ENCODE results near the gene ZNF69.
"Not testable (repeated sequence)": the region's sequence is repeated elsewhere in the genome, so short reads cannot be mapped to it uniquely, and the experiment has no call there.

ZNF69 gene

GRCh38 chr19:11890634-11891033 lies 3.1 kb downstream of the ZNF69 start:
- Histone ChIP-seq H3K4me2 (ENCODE audit: low read length) (peak overlapping the region; percentile 85), H3K36me3 (ENCODE audit: control insufficient read depth, insufficient read depth, low read length) (no peaks in the 10 kb centered on the region), H3K79me2 (peaks cover 16% of the 10 kb centered on the region), H2AFZ (no peak overlapping the region), H3K27ac (peak overlapping the region; percentile 95), H3K27me3 (ENCODE audit: control insufficient read depth, insufficient read depth, low read length) (no peaks in the 10 kb centered on the region), H3K4me1 (peaks cover 45% of the 10 kb centered on the region), H3K4me3 (ENCODE audit: low read depth, low read length) (peak overlapping the region; percentile 85), H3K9me3 (ENCODE audit: control insufficient read depth, low read length) (no peaks in the 10 kb centered on the region), H3K9ac (no peak overlapping the region)
- TF ChIP-seq CTCF (IDR thresholded peaks at IDR 0.05): no peak

GRCh38 chr19:11894851-11895250 lies 7.3 kb downstream of the ZNF69 start:
- H3K27ac ChIP-seq: peak overlapping the region; percentile 98
- peak overlapping the region; percentile 34 for H2AFZ ChIP-seq
- H3K27me3 ChIP-seq (ENCODE audit: control insufficient read depth, insufficient read depth, low read length): no peaks in the 10 kb centered on the region
- no peak for TF ChIP-seq CTCF (IDR thresholded peaks at IDR 0.05)
- H3K9ac ChIP-seq: no peak overlapping the region
- peaks cover 43% of the 10 kb centered on the region for H3K4me1 ChIP-seq
- H3K36me3 ChIP-seq (ENCODE audit: control insufficient read depth, insufficient read depth, low read length): no peaks in the 10 kb centered on the region
- H3K79me2 ChIP-seq: peaks cover 22% of the 10 kb centered on the region
- H3K4me2 ChIP-seq (ENCODE audit: low read length): peak overlapping the region; percentile 60
- H3K9me3 ChIP-seq (ENCODE audit: control insufficient read depth, low read length): no peaks in the 10 kb centered on the region
- peak overlapping the region; percentile 44 for H3K4me3 ChIP-seq (ENCODE audit: low read depth, low read length)

- Histone ChIP-seq H3K4me2 (ENCODE audit: low read length) (no peak overlapping the region), H3K4me1 (peaks cover 7% of the 10 kb centered on the region), H3K9me3 (ENCODE audit: control insufficient read depth, low read length) (peaks cover 18% of the 10 kb centered on the region), H3K27ac (no peak overlapping the region), H3K9ac (no peak overlapping the region), H3K27me3 (ENCODE audit: control insufficient read depth, insufficient read depth, low read length) (no peaks in the 10 kb centered on the region), H3K79me2 (peaks cover 40% of the 10 kb centered on the region), H3K4me3 (ENCODE audit: low read depth, low read length) (no peak overlapping the region), H2AFZ (no peak overlapping the region), H3K36me3 (ENCODE audit: control insufficient read depth, insufficient read depth, low read length) (peaks cover 17% of the 10 kb centered on the region)
- TF ChIP-seq CTCF (IDR thresholded peaks at IDR 0.05): no peak
Observed at GRCh38 chr19:11902228-11902627, 14.6 kb downstream of the ZNF69 start.

GRCh38 chr19:11905928-11906327 lies 18.3 kb downstream of the ZNF69 start:
- Histone ChIP-seq H3K4me1 (peaks cover 7% of the 10 kb centered on the region), H3K9me3 (ENCODE audit: control insufficient read depth, low read length) (peaks cover 18% of the 10 kb centered on the region), H3K4me3 (ENCODE audit: low read depth, low read length) (no peak overlapping the region), H3K9ac (no peak overlapping the region), H3K27ac (no peak overlapping the region), H3K27me3 (ENCODE audit: control insufficient read depth, insufficient read depth, low read length) (no peaks in the 10 kb centered on the region), H2AFZ (no peak overlapping the region), H3K4me2 (ENCODE audit: low read length) (no peak overlapping the region), H3K79me2 (peaks cover 24% of the 10 kb centered on the region), H3K36me3 (ENCODE audit: control insufficient read depth, insufficient read depth, low read length) (peaks cover 17% of the 10 kb centered on the region)
- TF ChIP-seq CTCF (IDR thresholded peaks at IDR 0.05): no peak

GRCh38 chr19:11911937-11912336 lies 24.4 kb downstream of the ZNF69 start:
- H3K4me1 ChIP-seq; H3K79me2 ChIP-seq; H3K36me3 ChIP-seq (ENCODE audit: control insufficient read depth, insufficient read depth, low read length); H3K27me3 ChIP-seq (ENCODE audit: control insufficient read depth, insufficient read depth, low read length); H2AFZ ChIP-seq; H3K4me3 ChIP-seq (ENCODE audit: low read depth, low read length); H3K9me3 ChIP-seq (ENCODE audit: control insufficient read depth, low read length); H3K4me2 ChIP-seq (ENCODE audit: low read length); H3K9ac ChIP-seq; H3K27ac ChIP-seq: not testable (repeated sequence)

- H3K27me3 ChIP-seq (ENCODE audit: control insufficient read depth, insufficient read depth, low read length); H3K9me3 ChIP-seq (ENCODE audit: control insufficient read depth, low read length): not testable (repeated sequence)
Observed at GRCh38 chr19:11914417-11915051, 27.0 kb downstream of the ZNF69 start.

More at GRCh38 chr19:11914417-11915051, 27.0 kb downstream of the ZNF69 start:
- H3K36me3 ChIP-seq (ENCODE audit: control insufficient read depth, insufficient read depth, low read length); H2AFZ ChIP-seq; H3K4me1 ChIP-seq; H3K4me3 ChIP-seq (ENCODE audit: low read depth, low read length); H3K4me2 ChIP-seq (ENCODE audit: low read length); H3K9ac ChIP-seq; H3K79me2 ChIP-seq; H3K27ac ChIP-seq: not testable (repeated sequence)
